Bronchial epithelial cell (primary cell): ENCODE measurements around the gene AOAH. TPM values are rescaled to one million over a fixed set of nuclear protein-coding genes. Genes with fewer than 3 reads are reported as not detected.
"Not testable (repeated sequence)": the region's sequence is repeated elsewhere in the genome, so short reads cannot be mapped to it uniquely, and the experiment has no call there.

Experiments used
- DNase-seq: peaks from one replicate; pipeline ENCODE4 v3.0.0-alpha.2; 2010; ENCODE audit warnings: low read depth
- FAIRE-seq: peaks from 2 replicates; lab custom pipeline; 2011; peaks lifted over from hg19 to GRCh38; lab: Jason Lieb, UNC
- H3K27me3 ChIP-seq: 2 replicates; pipeline ENCODE4 v1.5.1; 2011; ENCODE audit warnings: low read length; ENCODE audit not compliant: control insufficient read depth, insufficient read depth
- H3K36me3 ChIP-seq: 2 replicates; pipeline ENCODE4 v1.5.1; 2011; ENCODE audit warnings: low read length; ENCODE audit not compliant: control insufficient read depth, insufficient read depth
- H3K4me3 ChIP-seq: 2 replicates; pipeline ENCODE4 v1.5.1; 2011; ENCODE audit warnings: mild to moderate bottlenecking, low read depth, low read length, control low read depth
- total RNA-seq: library from RNA; depleted of rRNA; stranded (reverse); fragments of >200 nt; gene quantifications from 2 replicates; pipeline ENCODE4 v1.2.1, GENCODE V29; 2014
- TF ChIP-seq, protein P1 (sequence below): IDR thresholded peaks from 2 replicates; pipeline ENCODE4 v1.5.1; 2011; ENCODE audit warnings: mild to moderate bottlenecking, moderate library complexity, low read length, control low read depth, inconsistent platforms; ENCODE audit not compliant: insufficient read depth, severe bottlenecking

The AOAH gene
- total RNA-seq, 1 donor from 2014 or later, result not detected

DNA sequence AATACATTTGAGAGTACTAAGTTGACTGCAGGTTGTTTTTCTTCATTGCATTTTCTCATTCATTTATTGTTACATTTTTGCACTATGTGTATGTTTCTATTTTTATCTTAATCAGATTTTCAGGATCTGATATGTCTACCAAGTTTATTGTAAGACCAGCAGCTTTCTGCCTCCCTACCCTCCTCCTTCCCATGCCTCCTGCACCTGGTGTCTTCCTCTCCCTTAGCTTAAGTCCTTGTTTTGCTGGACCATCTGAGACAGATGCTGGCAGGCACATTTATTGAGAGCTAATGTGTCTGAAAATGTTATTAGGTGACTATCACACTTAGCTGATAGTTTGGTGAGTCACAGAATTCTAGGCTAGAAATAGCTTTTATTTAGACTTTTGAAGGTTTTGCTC is 255.1 kb downstream of the AOAH start:
- H3K27me3 ChIP-seq, result no peaks in the 10 kb centered on the region
- no peak overlapping the region for H3K4me3 ChIP-seq
- FAIRE-seq (no peak), DNase-seq (no peak)
- TF ChIP-seq, protein P1, sequence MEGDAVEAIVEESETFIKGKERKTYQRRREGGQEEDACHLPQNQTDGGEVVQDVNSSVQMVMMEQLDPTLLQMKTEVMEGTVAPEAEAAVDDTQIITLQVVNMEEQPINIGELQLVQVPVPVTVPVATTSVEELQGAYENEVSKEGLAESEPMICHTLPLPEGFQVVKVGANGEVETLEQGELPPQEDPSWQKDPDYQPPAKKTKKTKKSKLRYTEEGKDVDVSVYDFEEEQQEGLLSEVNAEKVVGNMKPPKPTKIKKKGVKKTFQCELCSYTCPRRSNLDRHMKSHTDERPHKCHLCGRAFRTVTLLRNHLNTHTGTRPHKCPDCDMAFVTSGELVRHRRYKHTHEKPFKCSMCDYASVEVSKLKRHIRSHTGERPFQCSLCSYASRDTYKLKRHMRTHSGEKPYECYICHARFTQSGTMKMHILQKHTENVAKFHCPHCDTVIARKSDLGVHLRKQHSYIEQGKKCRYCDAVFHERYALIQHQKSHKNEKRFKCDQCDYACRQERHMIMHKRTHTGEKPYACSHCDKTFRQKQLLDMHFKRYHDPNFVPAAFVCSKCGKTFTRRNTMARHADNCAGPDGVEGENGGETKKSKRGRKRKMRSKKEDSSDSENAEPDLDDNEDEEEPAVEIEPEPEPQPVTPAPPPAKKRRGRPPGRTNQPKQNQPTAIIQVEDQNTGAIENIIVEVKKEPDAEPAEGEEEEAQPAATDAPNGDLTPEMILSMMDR, result no peak
- H3K36me3 ChIP-seq, result no peaks in the 10 kb centered on the region

DNA sequence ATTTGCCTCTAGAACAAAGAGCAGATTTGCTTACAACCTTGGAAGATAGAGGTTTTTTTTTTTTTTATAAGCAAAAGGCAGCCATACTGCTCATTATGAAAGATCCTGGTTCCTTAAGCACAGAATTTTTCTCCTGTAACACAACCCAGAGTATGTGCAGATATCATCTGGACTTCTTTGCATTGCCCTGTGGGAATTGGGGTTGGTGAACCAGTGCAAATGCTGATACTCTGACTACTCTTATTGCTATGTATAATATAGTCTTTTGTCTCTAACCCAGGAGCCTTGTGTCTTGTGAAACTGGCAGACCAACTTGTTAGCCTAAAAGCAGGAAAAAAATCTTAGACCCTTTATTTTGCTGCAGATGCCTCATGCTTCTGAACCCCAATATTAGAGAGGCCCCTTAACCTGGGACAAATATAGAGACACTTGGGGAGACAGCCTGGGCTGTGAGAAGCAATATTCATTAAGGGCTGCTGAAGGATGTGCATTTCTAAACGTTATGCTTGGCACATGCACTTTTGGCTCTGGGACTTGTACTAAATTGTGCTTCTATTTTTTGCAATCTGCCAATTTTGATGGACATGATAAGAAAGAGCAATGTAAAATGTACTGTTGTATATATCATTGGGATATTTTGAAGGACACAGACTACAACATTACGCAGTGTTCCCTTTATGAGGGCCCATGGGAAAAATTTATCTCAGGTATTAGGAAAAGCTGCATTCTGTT is 255.8 kb downstream of the AOAH start:
- no peak for FAIRE-seq

DNA sequence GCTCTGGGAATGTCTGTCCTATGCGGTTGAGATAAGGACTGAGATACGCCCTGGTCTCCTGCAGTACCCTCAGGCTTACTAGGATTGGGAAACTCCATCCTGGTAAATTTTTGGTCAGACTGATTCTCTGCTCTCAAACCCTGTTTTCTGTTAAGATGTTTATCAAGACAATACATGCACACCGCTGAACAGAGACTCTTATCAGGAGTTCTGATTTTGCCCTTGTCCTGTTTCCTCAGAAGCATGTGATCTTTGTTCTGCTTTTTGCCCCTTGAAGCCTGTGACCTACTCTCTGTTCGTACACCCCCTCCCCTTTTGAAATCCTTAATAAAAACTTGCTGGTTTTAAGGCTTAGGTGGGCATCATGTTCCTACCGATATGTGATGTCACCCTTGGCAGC is 258.3 kb downstream of the AOAH start:
- DNase-seq, H3K4me3 ChIP-seq, H3K36me3 ChIP-seq, H3K27me3 ChIP-seq, FAIRE-seq: not testable (repeated sequence)

More for the DNA sequence above, 255.8 kb downstream of the AOAH start:
- Histone ChIP-seq H3K36me3 (no peaks in the 10 kb centered on the region), H3K27me3 (no peaks in the 10 kb centered on the region), H3K4me3 (no peak overlapping the region)
- DNase-seq, result no peak
- TF ChIP-seq, protein P1, result no peak

DNA sequence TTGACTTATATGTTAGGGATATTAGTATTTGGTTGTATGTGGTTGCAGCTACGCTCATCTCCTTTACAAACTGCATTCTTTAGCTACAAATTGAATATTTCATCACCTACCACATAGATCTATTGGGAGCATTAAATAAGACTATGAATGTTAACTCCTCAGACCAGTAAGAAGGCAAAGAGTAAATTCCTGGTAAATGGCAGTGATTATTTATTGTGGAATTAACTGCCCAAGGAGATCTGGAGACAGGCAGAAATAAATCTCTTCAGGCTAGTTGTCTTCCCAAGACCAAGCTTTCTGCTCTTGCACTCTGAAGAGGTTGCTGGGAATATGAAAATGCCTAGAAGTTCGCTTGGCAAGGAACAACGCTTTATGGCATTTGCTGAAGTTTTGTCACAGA is 260.0 kb downstream of the AOAH start:
- DNase-seq, result no peak
- Histone ChIP-seq H3K4me3 (no peak overlapping the region), H3K27me3 (no peaks in the 10 kb centered on the region), H3K36me3 (no peaks in the 10 kb centered on the region)
- TF ChIP-seq, protein P1, result no peak
- FAIRE-seq, result no peak
